ENCODE measurements around the gene NRTN. TPM values are rescaled to one million over a fixed set of nuclear protein-coding genes. Genes with fewer than 3 reads are reported as not detected.

The NRTN gene
- total and polyA plus RNA-seq, 2 of the 13 experiments (the other 11 are each of a cell fraction or from before 2014, with no cell fraction given), result 4.1 to 5.3 TPM

GRCh38 chr19:5805462-5806132, 730 bp downstream of the NRTN start (continued):
- TF ChIP-seq EP300 (IDR thresholded peaks at IDR 0.05; ENCODE audit: low read depth in 2 of 2, low read length in 2 of 2) (no peak), EP300 (CRISPR knock-in tag; IDR thresholded peaks at IDR 0.05; ENCODE audit: borderline replicate concordance) (no peak), HMG20B (CRISPR knock-in tag; conservative IDR thresholded peaks at IDR 0.05) (0 out of 2 replicates have a peak, but pooled peaks have one; percentile 37), CCAR2 (optimal IDR thresholded peaks at IDR 0.05; ENCODE audit: low read depth, low read length) (no peak), SCMH1 (CRISPR knock-in tag; IDR thresholded peaks at IDR 0.05; ENCODE audit: borderline replicate concordance) (no peak), ZNF800 (CRISPR knock-in tag; IDR thresholded peaks at IDR 0.05) (peak; percentile 60; the same call in 1 of the 2 replicates), SOX5 (CRISPR knock-in tag; IDR thresholded peaks at IDR 0.05; ENCODE audit: borderline replicate concordance) (no peak), PAWR (CRISPR knock-in tag; IDR thresholded peaks at IDR 0.05; ENCODE audit: borderline replicate concordance) (no peak), ZSCAN29 (CRISPR knock-in tag; conservative IDR thresholded peaks at IDR 0.05) (no peak), HNRNPUL1 (IDR thresholded peaks at IDR 0.05; ENCODE audit: low read depth, low read length) (no peak), ZNF205 (CRISPR knock-in tag; IDR thresholded peaks at IDR 0.05) (0 out of 2 replicates have a peak, but pooled peaks have one; percentile 48), NFRKB (IDR thresholded peaks at IDR 0.05) (no peak), ZNF558 (CRISPR knock-in tag; IDR thresholded peaks at IDR 0.05; ENCODE audit: borderline replicate concordance) (no peak), GTF3A (CRISPR knock-in tag; conservative IDR thresholded peaks at IDR 0.05) (no peak), ZNF136 (CRISPR knock-in tag; IDR thresholded peaks at IDR 0.05; ENCODE audit: low read depth) (peak; percentile 29; the same call in 1 of the 2 replicates), MXD4 (CRISPR knock-in tag; IDR thresholded peaks at IDR 0.05) (peak; percentile 63; the same call in 1 of the 2 replicates)
- TF ChIP-seq, protein P1, sequence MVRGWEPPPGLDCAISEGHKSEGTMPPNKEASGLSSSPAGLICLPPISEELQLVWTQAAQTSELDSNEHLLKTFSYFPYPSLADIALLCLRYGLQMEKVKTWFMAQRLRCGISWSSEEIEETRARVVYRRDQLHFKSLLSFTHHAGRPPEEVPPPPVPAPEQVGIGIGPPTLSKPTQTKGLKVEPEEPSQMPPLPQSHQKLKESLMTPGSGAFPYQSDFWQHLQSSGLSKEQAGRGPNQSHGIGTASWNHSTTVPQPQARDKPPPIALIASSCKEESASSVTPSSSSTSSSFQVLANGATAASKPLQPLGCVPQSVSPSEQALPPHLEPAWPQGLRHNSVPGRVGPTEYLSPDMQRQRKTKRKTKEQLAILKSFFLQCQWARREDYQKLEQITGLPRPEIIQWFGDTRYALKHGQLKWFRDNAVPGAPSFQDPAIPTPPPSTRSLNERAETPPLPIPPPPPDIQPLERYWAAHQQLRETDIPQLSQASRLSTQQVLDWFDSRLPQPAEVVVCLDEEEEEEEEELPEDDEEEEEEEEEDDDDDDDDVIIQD (CRISPR knock-in tag; IDR thresholded peaks at IDR 0.05; ENCODE audit: low read depth), result peak; percentile 48; the same call in 1 of the 2 replicates
- TF ChIP-seq, protein P2, sequence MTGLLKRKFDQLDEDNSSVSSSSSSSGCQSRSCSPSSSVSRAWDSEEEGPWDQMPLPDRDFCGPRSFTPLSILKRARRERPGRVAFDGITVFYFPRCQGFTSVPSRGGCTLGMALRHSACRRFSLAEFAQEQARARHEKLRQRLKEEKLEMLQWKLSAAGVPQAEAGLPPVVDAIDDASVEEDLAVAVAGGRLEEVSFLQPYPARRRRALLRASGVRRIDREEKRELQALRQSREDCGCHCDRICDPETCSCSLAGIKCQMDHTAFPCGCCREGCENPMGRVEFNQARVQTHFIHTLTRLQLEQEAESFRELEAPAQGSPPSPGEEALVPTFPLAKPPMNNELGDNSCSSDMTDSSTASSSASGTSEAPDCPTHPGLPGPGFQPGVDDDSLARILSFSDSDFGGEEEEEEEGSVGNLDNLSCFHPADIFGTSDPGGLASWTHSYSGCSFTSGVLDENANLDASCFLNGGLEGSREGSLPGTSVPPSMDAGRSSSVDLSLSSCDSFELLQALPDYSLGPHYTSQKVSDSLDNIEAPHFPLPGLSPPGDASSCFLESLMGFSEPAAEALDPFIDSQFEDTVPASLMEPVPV (CRISPR knock-in tag; IDR thresholded peaks at IDR 0.05), result no peak
- TF ChIP-seq, protein P3, sequence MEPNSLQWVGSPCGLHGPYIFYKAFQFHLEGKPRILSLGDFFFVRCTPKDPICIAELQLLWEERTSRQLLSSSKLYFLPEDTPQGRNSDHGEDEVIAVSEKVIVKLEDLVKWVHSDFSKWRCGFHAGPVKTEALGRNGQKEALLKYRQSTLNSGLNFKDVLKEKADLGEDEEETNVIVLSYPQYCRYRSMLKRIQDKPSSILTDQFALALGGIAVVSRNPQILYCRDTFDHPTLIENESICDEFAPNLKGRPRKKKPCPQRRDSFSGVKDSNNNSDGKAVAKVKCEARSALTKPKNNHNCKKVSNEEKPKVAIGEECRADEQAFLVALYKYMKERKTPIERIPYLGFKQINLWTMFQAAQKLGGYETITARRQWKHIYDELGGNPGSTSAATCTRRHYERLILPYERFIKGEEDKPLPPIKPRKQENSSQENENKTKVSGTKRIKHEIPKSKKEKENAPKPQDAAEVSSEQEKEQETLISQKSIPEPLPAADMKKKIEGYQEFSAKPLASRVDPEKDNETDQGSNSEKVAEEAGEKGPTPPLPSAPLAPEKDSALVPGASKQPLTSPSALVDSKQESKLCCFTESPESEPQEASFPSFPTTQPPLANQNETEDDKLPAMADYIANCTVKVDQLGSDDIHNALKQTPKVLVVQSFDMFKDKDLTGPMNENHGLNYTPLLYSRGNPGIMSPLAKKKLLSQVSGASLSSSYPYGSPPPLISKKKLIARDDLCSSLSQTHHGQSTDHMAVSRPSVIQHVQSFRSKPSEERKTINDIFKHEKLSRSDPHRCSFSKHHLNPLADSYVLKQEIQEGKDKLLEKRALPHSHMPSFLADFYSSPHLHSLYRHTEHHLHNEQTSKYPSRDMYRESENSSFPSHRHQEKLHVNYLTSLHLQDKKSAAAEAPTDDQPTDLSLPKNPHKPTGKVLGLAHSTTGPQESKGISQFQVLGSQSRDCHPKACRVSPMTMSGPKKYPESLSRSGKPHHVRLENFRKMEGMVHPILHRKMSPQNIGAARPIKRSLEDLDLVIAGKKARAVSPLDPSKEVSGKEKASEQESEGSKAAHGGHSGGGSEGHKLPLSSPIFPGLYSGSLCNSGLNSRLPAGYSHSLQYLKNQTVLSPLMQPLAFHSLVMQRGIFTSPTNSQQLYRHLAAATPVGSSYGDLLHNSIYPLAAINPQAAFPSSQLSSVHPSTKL (CRISPR knock-in tag; IDR thresholded peaks at IDR 0.05), result peak; percentile 31; the same call in 1 of the 2 replicates
